NB4 (cell line): ENCODE data around the gene NMRK1.

ENCODE experiments used
- POLR2A ChIP-seq: IDR thresholded peaks from 2 replicates; pipeline ENCODE4 v1.6.1; 2011; ENCODE audit warnings: mild to moderate bottlenecking; ENCODE audit not compliant: insufficient read length; ENCODE audit errors: extremely low read depth
- TF ChIP-seq, protein P1 (sequence below): IDR thresholded peaks from one replicate; pipeline ENCODE4 v1.5.1; 2012; ENCODE audit warnings: low read depth, low read length

DNA sequence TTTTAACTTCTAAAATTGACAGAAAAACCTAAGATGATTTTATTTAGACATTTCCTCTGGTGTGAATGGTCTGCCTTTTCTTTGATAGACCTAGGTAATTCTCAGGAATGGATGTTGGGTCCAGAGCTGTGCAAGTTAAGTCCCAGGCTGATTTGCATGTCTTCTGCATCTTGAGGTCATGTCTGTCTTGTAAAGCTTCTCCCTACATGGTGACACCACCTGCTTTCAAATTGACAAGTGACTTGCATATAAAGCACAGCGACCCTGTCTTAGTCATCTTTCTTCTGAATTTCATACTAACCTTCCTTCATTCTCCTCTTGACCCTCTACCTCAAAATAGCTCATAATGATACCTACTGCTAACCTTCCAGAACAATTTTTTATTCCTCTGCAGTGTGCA lies 29.6 kb upstream of the NMRK1 start:
- TF ChIP-seq, protein P1, sequence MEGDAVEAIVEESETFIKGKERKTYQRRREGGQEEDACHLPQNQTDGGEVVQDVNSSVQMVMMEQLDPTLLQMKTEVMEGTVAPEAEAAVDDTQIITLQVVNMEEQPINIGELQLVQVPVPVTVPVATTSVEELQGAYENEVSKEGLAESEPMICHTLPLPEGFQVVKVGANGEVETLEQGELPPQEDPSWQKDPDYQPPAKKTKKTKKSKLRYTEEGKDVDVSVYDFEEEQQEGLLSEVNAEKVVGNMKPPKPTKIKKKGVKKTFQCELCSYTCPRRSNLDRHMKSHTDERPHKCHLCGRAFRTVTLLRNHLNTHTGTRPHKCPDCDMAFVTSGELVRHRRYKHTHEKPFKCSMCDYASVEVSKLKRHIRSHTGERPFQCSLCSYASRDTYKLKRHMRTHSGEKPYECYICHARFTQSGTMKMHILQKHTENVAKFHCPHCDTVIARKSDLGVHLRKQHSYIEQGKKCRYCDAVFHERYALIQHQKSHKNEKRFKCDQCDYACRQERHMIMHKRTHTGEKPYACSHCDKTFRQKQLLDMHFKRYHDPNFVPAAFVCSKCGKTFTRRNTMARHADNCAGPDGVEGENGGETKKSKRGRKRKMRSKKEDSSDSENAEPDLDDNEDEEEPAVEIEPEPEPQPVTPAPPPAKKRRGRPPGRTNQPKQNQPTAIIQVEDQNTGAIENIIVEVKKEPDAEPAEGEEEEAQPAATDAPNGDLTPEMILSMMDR, result no peak
- no peak for TF ChIP-seq POLR2A
